ENCODE data around the gene VEGFC.

DNA sequence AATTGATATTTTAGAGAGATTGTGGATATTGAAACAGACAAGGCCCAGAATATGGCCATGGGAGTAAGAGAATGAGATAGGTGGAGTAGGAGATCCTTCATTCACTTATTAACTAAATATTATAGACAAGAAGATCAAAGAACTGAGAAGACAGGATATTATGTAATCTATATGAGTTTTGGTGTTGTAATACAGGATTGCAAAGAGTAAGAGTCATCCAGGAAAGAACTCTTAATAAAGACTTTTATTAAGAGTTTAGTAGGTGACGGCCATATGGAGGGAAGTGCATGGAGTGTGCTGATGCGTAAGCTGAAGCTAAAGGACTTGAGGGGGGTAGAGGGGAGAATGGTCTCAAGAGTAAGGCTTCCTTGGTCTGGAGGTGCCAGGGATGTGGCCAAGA, 153.7 kb downstream of the VEGFC start:
- TF ChIP-seq, protein P1, sequence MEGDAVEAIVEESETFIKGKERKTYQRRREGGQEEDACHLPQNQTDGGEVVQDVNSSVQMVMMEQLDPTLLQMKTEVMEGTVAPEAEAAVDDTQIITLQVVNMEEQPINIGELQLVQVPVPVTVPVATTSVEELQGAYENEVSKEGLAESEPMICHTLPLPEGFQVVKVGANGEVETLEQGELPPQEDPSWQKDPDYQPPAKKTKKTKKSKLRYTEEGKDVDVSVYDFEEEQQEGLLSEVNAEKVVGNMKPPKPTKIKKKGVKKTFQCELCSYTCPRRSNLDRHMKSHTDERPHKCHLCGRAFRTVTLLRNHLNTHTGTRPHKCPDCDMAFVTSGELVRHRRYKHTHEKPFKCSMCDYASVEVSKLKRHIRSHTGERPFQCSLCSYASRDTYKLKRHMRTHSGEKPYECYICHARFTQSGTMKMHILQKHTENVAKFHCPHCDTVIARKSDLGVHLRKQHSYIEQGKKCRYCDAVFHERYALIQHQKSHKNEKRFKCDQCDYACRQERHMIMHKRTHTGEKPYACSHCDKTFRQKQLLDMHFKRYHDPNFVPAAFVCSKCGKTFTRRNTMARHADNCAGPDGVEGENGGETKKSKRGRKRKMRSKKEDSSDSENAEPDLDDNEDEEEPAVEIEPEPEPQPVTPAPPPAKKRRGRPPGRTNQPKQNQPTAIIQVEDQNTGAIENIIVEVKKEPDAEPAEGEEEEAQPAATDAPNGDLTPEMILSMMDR (optimal IDR thresholded peaks at IDR 0.05 in 1 of 3, IDR thresholded peaks at IDR 0.05 in 1 of 3, conservative IDR thresholded peaks at IDR 0.05 in 1 of 3; ENCODE audit: extremely low read depth in 1 of 3, insufficient read depth in 2 of 3, low read length in 3 of 3): no peak
- TF ChIP-seq EZH2 (IDR thresholded peaks at IDR 0.05; ENCODE audit: low read length): no peak

Measured in keratinocyte (primary cell).